PFSK-1 (cell line): ENCODE measurements around the gene SLC27A5.

Experiments used
- FOXP2 ChIP-seq: optimal IDR thresholded peaks from 2 replicates; pipeline ENCODE3; 2011; ENCODE audit warnings: borderline replicate concordance, control low read depth, inconsistent platforms; ENCODE audit not compliant: insufficient read depth; ENCODE audit errors: extremely low read length, extremely low read depth
- POLR2AphosphoS5 ChIP-seq: IDR thresholded peaks from 2 replicates; pipeline ENCODE4 v1.6.1; 2012; ENCODE audit warnings: low read depth, mild to moderate bottlenecking, control low read depth, low read length, moderate library complexity
- SIN3A ChIP-seq: IDR thresholded peaks from 2 replicates; pipeline ENCODE4 v1.6.1; 2012; ENCODE audit warnings: mild to moderate bottlenecking, low read length, moderate library complexity, borderline replicate concordance; ENCODE audit not compliant: insufficient read depth
- TAF1 ChIP-seq: IDR thresholded peaks from 2 replicates; pipeline ENCODE4 v1.6.1; 2012; ENCODE audit warnings: low read length, control low read depth, borderline replicate concordance; ENCODE audit not compliant: insufficient read depth
- TF ChIP-seq, protein P1 (sequence below), 2 experiments: IDR thresholded peaks; 2 replicates each; pipeline versions ENCODE4 v1.6.1 to v1.8.0; 2011 to 2012; ENCODE audit warnings: low read depth in 2 of 2, low read length in 2 of 2, control low read depth in 1 of 2, inconsistent platforms in 1 of 2, mild to moderate bottlenecking in 1 of 2, moderate library complexity in 1 of 2; ENCODE audit not compliant: insufficient read depth in 1 of 2

SLC27A5 gene

DNA sequence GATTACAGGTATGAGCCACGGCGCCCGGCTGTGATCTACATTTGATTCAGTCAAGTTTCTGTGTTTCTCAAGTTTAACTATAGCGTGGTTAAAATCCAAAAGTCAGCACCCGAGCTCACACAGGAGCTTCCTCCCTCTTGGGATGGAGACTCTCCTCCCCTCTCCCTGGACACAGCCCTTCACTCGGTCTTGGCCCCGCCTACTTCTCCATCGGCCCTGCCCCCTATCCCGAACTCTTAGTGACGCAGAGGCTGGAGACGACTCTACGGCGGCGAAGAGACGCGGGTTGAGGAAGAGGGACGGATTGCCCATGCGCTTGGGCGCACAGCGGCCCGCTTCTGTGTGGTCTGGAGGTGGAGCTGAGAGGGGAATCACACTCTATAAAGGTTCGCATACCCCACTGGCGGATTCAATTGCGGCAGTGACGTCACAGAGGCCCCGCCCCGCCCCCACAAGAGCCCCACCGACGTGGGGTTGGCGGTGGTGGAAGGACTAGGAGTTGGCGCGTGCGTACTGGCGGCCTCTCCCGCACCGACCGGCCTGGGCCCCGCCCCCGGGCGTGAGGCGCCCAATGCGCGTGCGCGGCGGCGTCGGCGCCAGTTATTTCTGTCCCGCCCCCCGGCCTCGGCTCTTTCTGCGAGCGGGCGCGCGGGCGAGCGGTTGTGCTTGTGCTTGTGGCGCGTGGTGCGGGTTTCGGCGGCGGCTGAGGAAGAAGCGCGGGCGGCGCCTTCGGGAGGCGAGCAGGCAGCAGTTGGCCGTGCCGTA, 32.2 kb upstream of the SLC27A5 start, which contains the start of gene TRIM28:
Gene TRIM28, plus strand, starts transcription at position 239 of the 765 bp plus-strand sequence. CDS start 694 bp downstream, outside the sequence.
- TF ChIP-seq, protein P1, sequence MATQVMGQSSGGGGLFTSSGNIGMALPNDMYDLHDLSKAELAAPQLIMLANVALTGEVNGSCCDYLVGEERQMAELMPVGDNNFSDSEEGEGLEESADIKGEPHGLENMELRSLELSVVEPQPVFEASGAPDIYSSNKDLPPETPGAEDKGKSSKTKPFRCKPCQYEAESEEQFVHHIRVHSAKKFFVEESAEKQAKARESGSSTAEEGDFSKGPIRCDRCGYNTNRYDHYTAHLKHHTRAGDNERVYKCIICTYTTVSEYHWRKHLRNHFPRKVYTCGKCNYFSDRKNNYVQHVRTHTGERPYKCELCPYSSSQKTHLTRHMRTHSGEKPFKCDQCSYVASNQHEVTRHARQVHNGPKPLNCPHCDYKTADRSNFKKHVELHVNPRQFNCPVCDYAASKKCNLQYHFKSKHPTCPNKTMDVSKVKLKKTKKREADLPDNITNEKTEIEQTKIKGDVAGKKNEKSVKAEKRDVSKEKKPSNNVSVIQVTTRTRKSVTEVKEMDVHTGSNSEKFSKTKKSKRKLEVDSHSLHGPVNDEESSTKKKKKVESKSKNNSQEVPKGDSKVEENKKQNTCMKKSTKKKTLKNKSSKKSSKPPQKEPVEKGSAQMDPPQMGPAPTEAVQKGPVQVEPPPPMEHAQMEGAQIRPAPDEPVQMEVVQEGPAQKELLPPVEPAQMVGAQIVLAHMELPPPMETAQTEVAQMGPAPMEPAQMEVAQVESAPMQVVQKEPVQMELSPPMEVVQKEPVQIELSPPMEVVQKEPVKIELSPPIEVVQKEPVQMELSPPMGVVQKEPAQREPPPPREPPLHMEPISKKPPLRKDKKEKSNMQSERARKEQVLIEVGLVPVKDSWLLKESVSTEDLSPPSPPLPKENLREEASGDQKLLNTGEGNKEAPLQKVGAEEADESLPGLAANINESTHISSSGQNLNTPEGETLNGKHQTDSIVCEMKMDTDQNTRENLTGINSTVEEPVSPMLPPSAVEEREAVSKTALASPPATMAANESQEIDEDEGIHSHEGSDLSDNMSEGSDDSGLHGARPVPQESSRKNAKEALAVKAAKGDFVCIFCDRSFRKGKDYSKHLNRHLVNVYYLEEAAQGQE (IDR thresholded peaks at IDR 0.05; ENCODE audit: insufficient read depth in 1 of 2, low read depth in 2 of 2, low read length in 2 of 2), result peak in 1 of 2 experiments; percentile 68; a peak in 1 of 4 replicates
- TF ChIP-seq FOXP2 (peak; percentile 12), TAF1 (peak; percentile 93), POLR2AphosphoS5 (peak; percentile 97), SIN3A (peak; percentile 73; the same call in 1 of the 2 replicates)

DNA sequence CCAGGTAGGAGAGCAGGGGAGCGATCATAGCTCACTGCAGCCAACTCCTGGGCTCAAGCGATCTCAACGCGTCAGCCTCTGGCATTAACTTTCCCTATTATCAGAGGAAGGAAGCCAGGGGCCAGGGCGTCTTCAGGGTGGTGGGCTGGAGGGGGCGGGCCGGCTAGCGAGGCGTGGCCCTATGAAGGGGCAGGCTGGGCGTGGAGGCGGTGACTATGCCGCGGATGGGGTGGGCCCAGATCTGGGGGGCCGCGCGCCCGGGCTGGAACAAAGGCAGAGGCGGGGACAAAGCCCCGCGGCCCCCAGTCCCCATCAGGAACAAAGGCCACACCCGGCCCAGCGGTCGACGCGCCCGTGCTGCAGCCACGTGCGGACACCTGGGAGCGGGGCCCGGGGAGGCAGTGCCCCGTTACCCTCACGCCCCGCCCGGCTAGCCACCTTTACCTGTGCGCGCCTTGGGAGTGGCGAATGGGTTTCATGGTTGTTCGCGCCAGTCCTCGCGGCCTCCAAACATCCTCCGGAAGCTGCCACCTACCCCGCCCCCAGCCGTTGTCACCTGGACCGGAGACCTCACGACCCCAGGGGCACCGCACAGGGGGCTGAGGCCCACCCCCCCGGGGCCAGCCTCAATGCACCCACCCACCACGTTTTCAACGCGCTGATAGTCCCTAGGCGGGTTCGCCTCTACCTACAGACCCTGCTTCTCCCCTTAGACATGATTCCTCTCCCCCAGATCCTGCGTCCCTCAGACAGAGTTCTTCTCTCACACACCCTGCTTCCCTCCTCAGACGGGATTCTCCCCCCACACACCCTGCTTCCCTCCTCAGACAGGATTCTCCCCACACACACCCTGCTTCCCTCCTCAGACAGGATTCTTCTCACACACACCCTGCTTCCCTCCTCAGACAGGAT, 26.7 kb upstream of the SLC27A5 start:
- TF ChIP-seq, protein P1 (IDR thresholded peaks at IDR 0.05; ENCODE audit: insufficient read depth in 1 of 2, low read depth in 2 of 2, low read length in 2 of 2), result no peak
- TF ChIP-seq POLR2AphosphoS5 (no peak), TAF1 (no peak), FOXP2 (no peak), SIN3A (no peak)

DNA sequence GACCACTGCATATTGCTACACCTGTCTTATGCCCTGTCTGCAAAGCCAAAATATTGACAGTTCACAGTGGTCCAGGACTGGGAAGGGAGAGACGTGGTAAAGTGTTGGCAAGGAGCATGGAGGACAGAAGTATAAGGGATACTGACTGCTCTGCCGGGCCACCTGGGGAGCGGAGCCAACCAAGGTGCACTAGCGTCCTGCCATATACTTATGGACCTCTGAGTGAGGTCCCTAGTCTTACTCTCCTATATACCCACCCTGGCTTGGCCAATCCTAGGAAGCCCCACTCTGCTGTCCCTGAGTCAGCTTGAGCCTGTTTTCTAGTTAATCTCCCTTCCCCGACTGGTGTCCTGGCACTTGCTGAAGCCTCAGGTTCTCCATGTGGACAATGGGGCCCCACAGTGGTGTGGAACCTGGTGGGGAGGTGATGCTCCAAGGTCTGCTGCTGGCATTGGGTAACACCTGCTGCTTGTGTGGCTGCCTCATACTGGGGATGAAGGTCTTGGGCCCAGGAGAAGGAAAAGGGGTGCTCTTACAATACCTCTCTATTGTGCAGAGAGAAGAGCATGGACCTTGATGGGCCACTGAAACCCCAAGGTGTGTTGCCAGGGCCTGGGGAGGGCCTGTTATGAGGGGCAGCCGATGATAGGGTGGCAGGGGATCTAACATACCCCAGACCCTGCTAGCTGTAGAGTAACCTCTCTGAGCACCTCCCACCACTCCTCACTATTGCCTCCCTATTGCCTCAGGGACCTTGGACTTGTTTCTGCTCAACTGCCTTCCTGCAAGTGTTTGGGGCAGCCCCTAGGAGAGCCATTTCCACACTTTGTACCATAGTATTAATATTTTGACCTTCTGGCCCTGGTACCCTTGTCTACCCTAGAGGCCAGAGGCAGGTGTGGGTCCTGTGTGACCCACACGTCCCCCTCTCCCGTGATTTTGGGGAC, 25.3 kb upstream of the SLC27A5 start:
- no peak for TF ChIP-seq FOXP2
- no peak for TF ChIP-seq TAF1
- TF ChIP-seq POLR2AphosphoS5, result no peak
- no peak for TF ChIP-seq SIN3A
- TF ChIP-seq, protein P1 (IDR thresholded peaks at IDR 0.05; ENCODE audit: insufficient read depth in 1 of 2, low read depth in 2 of 2, low read length in 2 of 2), result no peak

DNA sequence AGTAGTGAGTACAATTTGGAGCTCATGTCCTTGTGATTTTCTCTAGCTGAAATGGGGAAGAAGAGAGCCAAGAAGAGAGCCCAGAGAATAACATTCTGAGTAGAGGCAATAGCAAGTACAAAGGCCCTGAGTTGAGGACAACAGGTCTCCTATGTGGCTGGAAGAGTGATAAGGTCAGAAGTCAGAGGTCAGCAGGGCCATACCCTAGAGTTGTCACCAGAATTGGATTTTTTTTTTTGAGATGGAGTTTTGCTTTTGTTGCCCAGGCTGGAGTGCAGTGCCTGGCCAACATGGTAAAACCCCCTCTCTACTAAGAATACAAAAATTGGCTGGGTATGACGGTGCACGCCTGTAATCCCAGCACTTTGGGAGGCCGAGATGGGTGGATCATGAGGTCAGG, 24.1 kb upstream of the SLC27A5 start:
- no peak for TF ChIP-seq SIN3A
- TF ChIP-seq FOXP2, result no peak
- no peak for TF ChIP-seq POLR2AphosphoS5
- TF ChIP-seq, protein P1 (IDR thresholded peaks at IDR 0.05; ENCODE audit: insufficient read depth in 1 of 2, low read depth in 2 of 2, low read length in 2 of 2), result no peak
- TF ChIP-seq TAF1, result no peak
